ENCODE data around the gene GFY.

GFY gene

GRCh38 chr19:49439836-49440235 is 14.6 kb downstream of the GFY start:
- no peaks in the 10 kb centered on the region for H3K79me2 ChIP-seq (ENCODE audit: insufficient read depth, low read length)
- H3K9ac ChIP-seq (ENCODE audit: low read length), result no peak overlapping the region
- no peak overlapping the region for H3K4me3 ChIP-seq (ENCODE audit: insufficient read depth, low read length, poor library complexity, severe bottlenecking)
- H3K9me3 ChIP-seq (ENCODE audit: insufficient read depth, low read length), result no peaks in the 10 kb centered on the region
- no peaks in the 10 kb centered on the region for H4K20me1 ChIP-seq (ENCODE audit: low read depth, low read length)
- TF ChIP-seq EZH2phosphoT487 (conservative IDR thresholded peaks at IDR 0.05; ENCODE audit: low read length) (no peak), CTCF (IDR thresholded peaks at IDR 0.05; ENCODE audit: insufficient read depth, low read length, poor library complexity, severe bottlenecking) (no peak)
- H3K27me3 ChIP-seq (ENCODE audit: low read length), result no peaks in the 10 kb centered on the region
- no peak overlapping the region for H2AFZ ChIP-seq (ENCODE audit: low read depth, low read length, severe bottlenecking)
- no peaks in the 10 kb centered on the region for H3F3A ChIP-seq (ENCODE audit: insufficient read depth)
- H3K4me2 ChIP-seq (ENCODE audit: low read depth, low read length, poor library complexity, severe bottlenecking), result no peak overlapping the region
- H3K27ac ChIP-seq (ENCODE audit: low read depth, low read length), result no peak overlapping the region
- no peaks in the 10 kb centered on the region for H3K36me3 ChIP-seq (ENCODE audit: low read length)
- no peaks in the 10 kb centered on the region for H3K9me2 ChIP-seq (replicated peaks; ENCODE audit: insufficient read depth, low read length)

GRCh38 chr19:49440439-49441209 is 15.4 kb downstream of the GFY start:
- no peak overlapping the region for H3K4me3 ChIP-seq (ENCODE audit: insufficient read depth, low read length, poor library complexity, severe bottlenecking)
- H2AFZ ChIP-seq (ENCODE audit: low read depth, low read length, severe bottlenecking), result no peak overlapping the region
- H4K20me1 ChIP-seq (ENCODE audit: low read depth, low read length), result no peaks in the 10 kb centered on the region
- no peak overlapping the region for H3K4me2 ChIP-seq (ENCODE audit: low read depth, low read length, poor library complexity, severe bottlenecking)
- no peaks in the 10 kb centered on the region for H3K79me2 ChIP-seq (ENCODE audit: insufficient read depth, low read length)
- H3K9me3 ChIP-seq (ENCODE audit: insufficient read depth, low read length), result no peaks in the 10 kb centered on the region
- H3K9ac ChIP-seq (ENCODE audit: low read length), result no peak overlapping the region
- TF ChIP-seq CTCF (IDR thresholded peaks at IDR 0.05; ENCODE audit: insufficient read depth, low read length, poor library complexity, severe bottlenecking) (no peak), EZH2phosphoT487 (conservative IDR thresholded peaks at IDR 0.05; ENCODE audit: low read length) (no peak)
- H3K27ac ChIP-seq (ENCODE audit: low read depth, low read length), result no peak overlapping the region
- H3F3A ChIP-seq (ENCODE audit: insufficient read depth), result 0 out of 2 replicates have a peak, but pooled peaks cover 5% of the 10 kb centered on the region
- H3K27me3 ChIP-seq (ENCODE audit: low read length), result no peaks in the 10 kb centered on the region
- H3K36me3 ChIP-seq (ENCODE audit: low read length), result no peaks in the 10 kb centered on the region
- no peaks in the 10 kb centered on the region for H3K9me2 ChIP-seq (replicated peaks; ENCODE audit: insufficient read depth, low read length)

GRCh38 chr19:49441210-49441959 is 16.2 kb downstream of the GFY start, which contains the start of gene SLC17A7:
SLC17A7 (minus strand) TSS chr19:49441527; CDS start chr19:49441379, 148 bp downstream.
- no peak within 1 kb of the TSS for H3K9ac ChIP-seq (ENCODE audit: low read length)
- no peaks in the 10 kb centered on the region for H3K9me3 ChIP-seq (ENCODE audit: insufficient read depth, low read length)
- H3K79me2 ChIP-seq (ENCODE audit: insufficient read depth, low read length), result no peaks in the 10 kb centered on the region
- H3K4me3 ChIP-seq (ENCODE audit: insufficient read depth, low read length, poor library complexity, severe bottlenecking), result no peak within 1 kb of the TSS
- TF ChIP-seq EZH2phosphoT487 (conservative IDR thresholded peaks at IDR 0.05; ENCODE audit: low read length) (no peak), CTCF (IDR thresholded peaks at IDR 0.05; ENCODE audit: insufficient read depth, low read length, poor library complexity, severe bottlenecking) (no peak)
- H3F3A ChIP-seq (ENCODE audit: insufficient read depth), result 0 out of 2 replicates have a peak, but pooled peaks cover 5% of the 10 kb centered on the region
- H4K20me1 ChIP-seq (ENCODE audit: low read depth, low read length), result no peaks in the 10 kb centered on the region
- H3K36me3 ChIP-seq (ENCODE audit: low read length), result no peaks in the 10 kb centered on the region
- no peaks in the 10 kb centered on the region for H3K9me2 ChIP-seq (replicated peaks; ENCODE audit: insufficient read depth, low read length)
- H3K27me3 ChIP-seq (ENCODE audit: low read length), result no peaks in the 10 kb centered on the region
- no peak within 1 kb of the TSS for H3K4me2 ChIP-seq (ENCODE audit: low read depth, low read length, poor library complexity, severe bottlenecking)
- H3K27ac ChIP-seq (ENCODE audit: low read depth, low read length), result no peak within 1 kb of the TSS
- no peak within 1 kb of the TSS for H2AFZ ChIP-seq (ENCODE audit: low read depth, low read length, severe bottlenecking)

Measured in SU-DHL-6 (cell line).